22Rv1 (cell line): ENCODE measurements around the gene EFCAB14.

Source experiments
- H3K27ac ChIP-seq: fragments of 450-650 bp; 2 replicates; pipeline ENCODE4 v1.5.1; 2017
- ZFX ChIP-seq: fragments of 450-650 bp; IDR thresholded peaks from 2 replicates; pipeline ENCODE4 v1.6.1; 2017; ENCODE audit warnings: antibody characterized with exemption, borderline replicate concordance
- TF ChIP-seq, protein P1 (sequence below): fragments of 450-650 bp; IDR thresholded peaks from 2 replicates; pipeline ENCODE4 v1.5.1; 2017; ENCODE audit warnings: mild to moderate bottlenecking

The EFCAB14 gene

DNA sequence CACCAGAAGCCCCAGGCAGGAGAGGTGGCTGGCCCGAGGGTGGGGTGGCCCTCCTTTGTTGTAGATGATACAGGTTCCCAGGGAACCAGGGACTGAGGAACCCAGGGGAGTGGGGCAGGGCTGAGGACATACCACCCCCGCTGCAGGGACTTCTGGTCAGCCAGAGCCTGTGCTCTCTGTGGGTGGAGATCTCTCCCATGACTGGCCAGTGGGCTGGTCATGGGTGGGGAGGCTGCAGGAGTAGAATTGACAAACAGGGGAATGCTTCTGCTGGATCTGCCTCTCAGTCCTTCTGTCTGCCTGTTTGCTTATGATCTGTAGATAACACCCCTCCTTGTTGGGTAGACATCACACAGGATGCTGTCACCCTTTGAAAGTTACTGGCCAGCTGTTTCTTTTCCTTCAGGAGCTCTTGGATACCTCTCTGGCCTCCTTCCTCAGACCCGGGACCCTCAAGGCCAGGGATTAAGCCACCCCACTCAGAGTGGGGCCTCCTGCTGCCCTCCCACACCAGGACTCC is 2.8 kb upstream of the EFCAB14 start:
- TF ChIP-seq, protein P1, sequence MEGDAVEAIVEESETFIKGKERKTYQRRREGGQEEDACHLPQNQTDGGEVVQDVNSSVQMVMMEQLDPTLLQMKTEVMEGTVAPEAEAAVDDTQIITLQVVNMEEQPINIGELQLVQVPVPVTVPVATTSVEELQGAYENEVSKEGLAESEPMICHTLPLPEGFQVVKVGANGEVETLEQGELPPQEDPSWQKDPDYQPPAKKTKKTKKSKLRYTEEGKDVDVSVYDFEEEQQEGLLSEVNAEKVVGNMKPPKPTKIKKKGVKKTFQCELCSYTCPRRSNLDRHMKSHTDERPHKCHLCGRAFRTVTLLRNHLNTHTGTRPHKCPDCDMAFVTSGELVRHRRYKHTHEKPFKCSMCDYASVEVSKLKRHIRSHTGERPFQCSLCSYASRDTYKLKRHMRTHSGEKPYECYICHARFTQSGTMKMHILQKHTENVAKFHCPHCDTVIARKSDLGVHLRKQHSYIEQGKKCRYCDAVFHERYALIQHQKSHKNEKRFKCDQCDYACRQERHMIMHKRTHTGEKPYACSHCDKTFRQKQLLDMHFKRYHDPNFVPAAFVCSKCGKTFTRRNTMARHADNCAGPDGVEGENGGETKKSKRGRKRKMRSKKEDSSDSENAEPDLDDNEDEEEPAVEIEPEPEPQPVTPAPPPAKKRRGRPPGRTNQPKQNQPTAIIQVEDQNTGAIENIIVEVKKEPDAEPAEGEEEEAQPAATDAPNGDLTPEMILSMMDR, result no peak
- no peak for TF ChIP-seq ZFX
- H3K27ac ChIP-seq, result no peak overlapping the region

DNA sequence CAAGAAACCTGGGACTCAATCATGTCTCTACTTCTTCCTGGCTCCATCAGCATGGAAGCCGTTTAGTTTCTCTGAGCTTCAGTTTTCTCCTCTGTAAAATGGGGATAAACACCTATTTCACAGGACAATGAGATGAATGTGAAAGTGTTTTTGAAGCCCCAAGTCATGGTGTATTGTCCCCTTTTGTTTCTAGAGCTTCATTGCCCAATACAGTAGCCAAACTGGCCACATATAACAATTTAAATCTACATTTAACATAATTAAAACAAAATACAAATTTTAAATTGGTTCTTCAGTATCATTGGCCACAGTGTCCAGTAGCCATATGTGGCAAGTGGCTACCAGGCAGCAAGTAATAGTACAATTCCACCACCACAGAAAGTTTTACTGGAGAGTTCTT is 2.3 kb upstream of the EFCAB14 start:
- no peak overlapping the region for H3K27ac ChIP-seq

DNA sequence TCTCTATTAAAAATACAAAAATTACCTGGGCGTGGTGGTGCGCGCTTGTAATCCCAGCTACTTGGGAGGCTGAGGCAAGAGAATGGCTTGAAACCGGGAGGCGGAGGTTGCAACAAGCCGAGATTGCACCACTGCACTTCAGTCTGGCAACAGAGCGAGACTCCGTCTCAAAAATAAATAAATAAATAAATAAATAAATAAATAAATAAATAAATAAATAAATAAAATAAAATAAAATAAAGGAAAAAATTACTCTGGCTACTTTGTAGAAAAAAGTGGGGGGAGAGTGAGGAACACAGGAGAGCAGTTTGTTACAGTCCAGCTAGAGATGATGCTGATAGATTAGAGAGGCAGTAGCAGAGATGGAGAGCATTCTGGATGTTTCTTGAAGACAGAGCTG is 1.4 kb upstream of the EFCAB14 start:
- H3K27ac ChIP-seq, result peak overlapping the region; percentile 86

More for the DNA sequence above, 2.3 kb upstream of the EFCAB14 start:
- TF ChIP-seq, protein P1, result no peak
- TF ChIP-seq ZFX, result no peak

DNA sequence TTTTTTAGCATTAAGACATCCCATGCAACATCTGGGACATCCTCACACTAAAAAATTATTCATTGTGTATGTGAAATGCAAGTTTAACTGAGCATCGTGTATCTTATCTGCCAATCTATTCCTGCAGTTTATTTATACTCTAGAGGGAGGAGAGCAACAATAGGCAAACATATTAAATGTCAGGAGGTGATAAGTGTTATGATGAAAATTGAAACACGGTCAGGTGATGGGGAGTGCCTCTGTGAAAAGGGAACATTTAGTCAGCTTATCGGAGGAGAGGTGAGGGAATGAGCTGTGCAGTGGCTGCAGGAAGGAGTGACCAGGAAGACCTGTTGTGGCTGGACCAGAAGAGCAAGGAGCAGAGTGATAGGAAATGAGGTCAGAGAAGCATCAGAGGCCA is 775 bp upstream of the EFCAB14 start:
- H3K27ac ChIP-seq, result peak overlapping the region; percentile 86
- TF ChIP-seq, protein P1, result no peak

DNA sequence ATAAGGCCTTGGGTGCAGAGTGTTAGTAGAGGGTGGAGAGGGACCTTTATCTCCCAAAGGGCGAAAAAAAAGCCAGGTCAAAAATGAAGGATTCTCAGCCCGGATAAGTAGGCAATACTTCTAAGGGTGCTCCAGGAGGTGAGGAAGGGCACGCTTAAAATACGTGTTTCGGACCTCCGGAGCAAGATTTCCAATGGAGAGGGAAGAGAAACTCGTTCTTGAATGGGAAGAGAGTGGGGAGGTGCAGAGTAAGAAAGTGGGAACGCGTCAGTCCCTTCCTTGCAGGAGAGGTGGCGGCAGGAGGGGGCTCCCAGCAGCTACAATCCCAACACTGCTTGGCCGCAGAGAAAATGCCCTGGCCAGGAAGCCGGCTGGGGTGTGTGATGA is 581 bp downstream of the EFCAB14 start:
- no peak for TF ChIP-seq ZFX
- TF ChIP-seq, protein P1, result no peak
- H3K27ac ChIP-seq, result peak overlapping the region; percentile 86

DNA sequence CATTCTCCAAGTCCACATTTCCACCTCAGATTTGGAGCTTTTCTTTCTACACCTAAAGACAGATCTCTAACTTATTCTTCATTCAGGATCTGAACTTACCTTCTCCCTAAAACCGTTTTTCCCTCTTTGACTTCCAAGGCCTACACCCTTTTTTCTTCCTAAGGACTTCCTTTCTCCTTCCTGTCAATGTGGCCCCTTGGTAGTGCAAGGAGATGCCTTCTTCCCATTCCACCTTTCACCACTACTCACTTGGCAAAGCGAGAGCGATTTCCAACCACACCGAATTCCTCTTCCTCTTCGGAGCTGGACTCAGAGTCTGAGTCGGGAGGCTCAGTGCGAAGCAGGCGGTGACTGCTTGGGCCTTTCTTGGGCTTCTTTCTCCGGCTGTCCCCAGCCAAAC is 1.3 kb downstream of the EFCAB14 start:
- H3K27ac ChIP-seq, result no peak overlapping the region
- TF ChIP-seq ZFX, result no peak
- TF ChIP-seq, protein P1, result no peak

DNA sequence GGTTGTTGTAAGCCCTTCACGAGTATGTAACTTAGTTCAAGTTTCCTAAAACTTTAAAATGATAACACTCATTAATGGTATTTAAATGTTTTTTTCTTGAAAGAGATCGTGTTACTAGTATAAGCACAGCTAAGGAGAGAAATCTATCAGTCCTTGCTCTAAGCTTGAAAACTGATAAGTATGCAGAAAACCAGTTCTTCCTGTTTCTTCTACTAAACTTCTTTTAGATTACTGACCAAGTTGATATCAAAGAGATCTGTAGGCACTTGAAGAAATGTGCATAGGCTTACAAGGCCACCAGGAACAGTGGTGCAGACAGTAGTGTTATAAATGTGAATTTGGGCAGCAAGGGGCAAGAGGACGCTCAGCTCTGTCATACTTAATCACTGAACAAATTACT is 3.9 kb downstream of the EFCAB14 start:
- TF ChIP-seq, protein P1, result no peak
- no peak for TF ChIP-seq ZFX
- no peak overlapping the region for H3K27ac ChIP-seq

DNA sequence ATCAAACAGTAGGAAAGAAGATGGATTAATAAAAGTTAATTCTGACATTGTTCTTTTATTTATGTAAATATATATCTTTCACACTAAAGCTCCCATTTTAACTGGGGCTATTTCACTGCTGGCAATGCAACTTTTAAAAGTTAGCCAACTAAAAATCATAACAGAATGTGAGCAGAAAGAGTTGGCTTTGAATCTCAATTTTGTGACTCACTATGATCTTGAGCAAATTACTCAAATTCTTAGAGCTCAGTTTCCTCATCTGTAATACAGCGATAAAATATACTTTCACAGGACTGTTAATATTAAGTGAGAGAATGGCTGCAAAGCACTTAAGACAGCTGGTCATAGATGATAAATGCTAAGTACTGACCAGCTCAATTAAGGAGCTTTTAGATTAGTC is 10.8 kb downstream of the EFCAB14 start:
- TF ChIP-seq, protein P1, result no peak
- TF ChIP-seq ZFX, result no peak
- H3K27ac ChIP-seq, result no peak overlapping the region
